Body of pancreas (tissue), 4 donors: ENCODE measurements around the gene KCNQ5.

Experiments used
- CTCF ChIP-seq, 7 experiments: fragments of 450-650 bp in 4 of 7; fragments of 200-600 bp in 3 of 7; sonication (generic) in 3 of 7; IDR thresholded peaks; one replicate each; pipeline ENCODE4 v1.5.1; 2016 to 2019; ENCODE audit warnings: antibody characterized with exemption in 7 of 7
- POLR2A ChIP-seq, 3 donors: fragments of 450-650 bp; IDR thresholded peaks; one replicate each; pipeline ENCODE4 v1.6.1; 2016; ENCODE audit warnings: antibody characterized with exemption in 3 of 3, mild to moderate bottlenecking in 2 of 3

GRCh38 chr6:73004861-73005260 is 383.0 kb downstream of the KCNQ5 start:
- TF ChIP-seq CTCF (IDR thresholded peaks at IDR 0.05) (no peak), POLR2A (IDR thresholded peaks at IDR 0.05) (no peak)
